GM12864 (cell line): ENCODE measurements around the gene MAPK6.

Experiments
- DNase-seq: peaks from one replicate; pipeline ENCODE4 v3.0.0-alpha.2; 2011; ENCODE audit warnings: low read depth
- H3K4me3 ChIP-seq: 2 replicates; pipeline ENCODE4 v1.5.1; 2011; ENCODE audit warnings: mild to moderate bottlenecking, low read depth, low read length, control low read depth
- CTCF ChIP-seq: IDR thresholded peaks from 2 replicates; pipeline ENCODE4 v1.5.1; 2011; ENCODE audit warnings: low read depth, mild to moderate bottlenecking, moderate library complexity, low read length, control low read depth, inconsistent platforms; ENCODE audit errors: missing control alignments

MAPK6 gene

DNA sequence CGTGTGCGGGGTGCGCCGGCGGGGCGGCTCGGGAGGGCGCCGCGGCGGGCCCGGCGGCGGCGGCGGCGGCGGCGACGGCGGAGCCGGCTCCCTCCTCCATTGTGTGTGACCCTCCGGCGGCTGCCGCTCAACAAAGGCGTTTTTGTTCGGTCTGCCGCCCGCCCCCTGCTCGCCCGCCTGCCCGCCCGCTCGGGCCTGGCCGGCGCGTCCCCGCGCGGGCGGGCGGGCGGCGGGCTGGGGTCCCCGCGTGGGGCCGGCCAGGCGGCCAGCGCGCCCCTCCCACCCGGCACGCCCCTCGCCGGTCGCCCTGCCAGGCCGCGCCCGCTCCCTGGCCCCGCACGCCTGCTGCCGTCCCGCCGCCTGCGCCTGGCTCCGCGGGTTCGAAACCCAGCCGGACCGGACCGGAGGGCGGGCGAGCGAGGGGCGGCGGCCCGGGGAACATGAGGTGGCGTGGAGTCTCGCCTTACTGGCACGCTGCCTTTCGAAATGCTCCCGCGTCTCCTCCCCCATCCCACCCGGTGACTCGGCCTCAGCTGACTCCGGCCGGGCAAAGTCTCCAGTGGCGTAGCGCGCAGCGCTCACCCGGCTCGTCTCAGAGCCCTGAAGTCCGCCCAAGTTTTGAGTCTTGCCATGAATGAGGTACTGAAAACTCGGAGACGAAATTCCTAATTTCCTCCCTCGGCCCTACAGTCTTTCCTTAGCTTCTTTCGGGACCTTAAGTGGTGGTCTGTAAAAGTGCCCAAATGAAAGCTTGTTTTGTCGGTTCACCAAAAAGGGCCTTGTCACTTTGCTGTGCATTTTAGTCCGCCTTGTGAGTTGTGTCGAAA lies 588 bp downstream of the MAPK6 start:
- DNase-seq = no peak
- no peak for TF ChIP-seq CTCF
- H3K4me3 ChIP-seq = peak overlapping the region; percentile 66

- DNase-seq = no peak
- no peak for TF ChIP-seq CTCF
These were observed 1.4 kb downstream of the MAPK6 start for GRCh38 chr15:52020221-52021085.

DNA sequence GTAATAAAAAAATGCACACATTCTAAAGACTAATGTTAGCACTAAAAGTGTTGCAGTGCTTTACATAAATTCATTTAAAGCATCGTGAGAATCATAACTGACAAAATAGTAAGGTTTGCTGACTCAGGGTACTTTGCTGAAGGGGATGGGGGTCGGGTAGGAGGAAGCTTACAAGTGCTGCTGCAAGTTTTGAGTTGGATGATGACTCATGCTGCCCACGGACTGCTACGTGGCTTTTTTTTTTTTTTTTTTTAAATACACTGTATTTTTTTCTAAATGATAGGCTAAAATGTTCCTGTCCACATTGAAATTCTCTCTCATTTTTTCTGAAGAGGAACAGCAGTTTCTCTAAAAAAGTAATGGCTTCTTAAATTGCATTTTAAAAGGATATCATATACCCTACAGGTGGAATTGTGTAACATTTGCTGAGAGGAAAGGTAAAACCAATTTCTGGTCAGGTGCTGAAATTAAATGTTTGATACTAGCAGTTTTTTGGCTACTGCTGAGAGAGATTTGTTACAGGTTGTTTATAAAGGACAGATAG lies 2.2 kb downstream of the MAPK6 start:
- peak; percentile 83 for DNase-seq
- peak overlapping the region; percentile 66; the same call in 1 of the 2 replicates for H3K4me3 ChIP-seq

More at GRCh38 chr15:52020221-52021085, 1.4 kb downstream of the MAPK6 start:
- peak overlapping the region; percentile 66 for H3K4me3 ChIP-seq

GRCh38 chr15:52021892-52022540 lies 3.0 kb downstream of the MAPK6 start:
- peak overlapping the region; percentile 48 for H3K4me3 ChIP-seq
- TF ChIP-seq CTCF = no peak
- no peak for DNase-seq

More for the DNA sequence above, 2.2 kb downstream of the MAPK6 start:
- TF ChIP-seq CTCF = no peak

DNA sequence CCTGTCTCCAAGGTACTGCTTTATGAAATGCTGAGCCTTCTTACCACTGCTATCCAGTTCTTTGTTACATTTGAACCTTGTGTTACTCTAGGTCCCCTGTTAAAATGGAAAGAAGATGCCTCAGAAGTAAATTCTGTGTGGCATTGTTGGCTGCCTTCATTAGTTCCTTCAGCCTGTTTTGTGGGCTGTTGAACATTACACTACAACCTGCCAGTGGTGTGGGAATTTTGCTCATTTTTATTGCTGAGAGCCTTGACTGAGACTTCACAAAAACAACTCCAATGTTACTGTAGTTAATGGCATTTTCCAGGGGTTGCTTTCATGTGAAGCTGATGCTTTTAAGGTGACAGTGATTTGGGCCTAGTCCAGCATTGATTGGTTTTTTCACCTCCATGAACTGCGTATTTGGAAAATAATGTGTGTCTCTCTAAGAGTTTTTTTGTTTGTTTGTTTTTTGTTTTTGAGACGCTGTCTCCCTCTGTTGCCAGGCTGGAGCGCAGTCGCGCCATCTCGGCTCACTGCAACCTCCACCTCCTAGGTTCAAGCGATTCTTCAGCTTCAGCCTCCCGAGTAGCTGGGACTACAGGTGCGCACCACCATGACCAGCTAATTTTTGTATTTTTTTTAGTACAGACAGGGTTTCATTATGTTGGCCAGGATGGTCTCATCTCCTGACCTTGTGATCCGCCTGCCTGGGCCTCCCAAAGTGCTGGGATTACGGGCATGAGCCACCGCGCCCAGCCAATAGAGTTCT lies 4.3 kb downstream of the MAPK6 start:
- no peak for DNase-seq
- no peak overlapping the region for H3K4me3 ChIP-seq
- no peak for TF ChIP-seq CTCF
